ENCODE data around the gene ZNF333. TPM values are rescaled to one million over a fixed set of nuclear protein-coding genes. Genes with fewer than 3 reads are reported as not detected.

ZNF333 gene
- polyA plus RNA-seq, 3 donors: 7.6 to 43.0 (median 9.3) TPM

DNA sequence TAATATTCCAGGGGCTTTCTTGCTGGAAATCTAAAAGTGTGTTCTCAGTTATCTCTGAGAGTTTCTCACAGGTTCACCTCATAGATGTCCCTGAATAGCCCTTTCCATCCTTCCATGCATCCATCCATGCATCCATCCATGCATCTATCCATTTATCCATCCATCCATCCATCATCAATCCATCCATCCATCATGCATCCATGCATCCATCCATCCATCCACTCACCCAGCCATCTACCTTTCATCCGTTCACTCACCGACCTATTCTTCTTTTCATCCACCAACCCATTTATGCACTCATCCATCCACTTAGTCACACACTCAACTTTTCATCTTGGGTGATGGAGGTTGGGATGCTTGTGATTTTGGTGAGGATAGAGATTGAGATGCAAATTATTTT, 7.8 kb upstream of the ZNF333 start:
- H3K79me2 ChIP-seq (ENCODE audit: insufficient read depth, low read length): no peaks in the 10 kb centered on the region
- no peaks in the 10 kb centered on the region for H3K27me3 ChIP-seq (ENCODE audit: control insufficient read depth in 2 of 2, insufficient read depth in 2 of 2, low read length in 2 of 2)
- peaks cover 39 to 46% of the 10 kb centered on the region in 2 donors for H3K4me1 ChIP-seq (ENCODE audit: control insufficient read depth in 1 of 2, insufficient read depth in 2 of 2, low read length in 2 of 2)
- no peak overlapping the region for H3K9ac ChIP-seq (ENCODE audit: insufficient read depth, low read length, poor library complexity, severe bottlenecking)
- TF ChIP-seq, protein P1, sequence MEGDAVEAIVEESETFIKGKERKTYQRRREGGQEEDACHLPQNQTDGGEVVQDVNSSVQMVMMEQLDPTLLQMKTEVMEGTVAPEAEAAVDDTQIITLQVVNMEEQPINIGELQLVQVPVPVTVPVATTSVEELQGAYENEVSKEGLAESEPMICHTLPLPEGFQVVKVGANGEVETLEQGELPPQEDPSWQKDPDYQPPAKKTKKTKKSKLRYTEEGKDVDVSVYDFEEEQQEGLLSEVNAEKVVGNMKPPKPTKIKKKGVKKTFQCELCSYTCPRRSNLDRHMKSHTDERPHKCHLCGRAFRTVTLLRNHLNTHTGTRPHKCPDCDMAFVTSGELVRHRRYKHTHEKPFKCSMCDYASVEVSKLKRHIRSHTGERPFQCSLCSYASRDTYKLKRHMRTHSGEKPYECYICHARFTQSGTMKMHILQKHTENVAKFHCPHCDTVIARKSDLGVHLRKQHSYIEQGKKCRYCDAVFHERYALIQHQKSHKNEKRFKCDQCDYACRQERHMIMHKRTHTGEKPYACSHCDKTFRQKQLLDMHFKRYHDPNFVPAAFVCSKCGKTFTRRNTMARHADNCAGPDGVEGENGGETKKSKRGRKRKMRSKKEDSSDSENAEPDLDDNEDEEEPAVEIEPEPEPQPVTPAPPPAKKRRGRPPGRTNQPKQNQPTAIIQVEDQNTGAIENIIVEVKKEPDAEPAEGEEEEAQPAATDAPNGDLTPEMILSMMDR (IDR thresholded peaks at IDR 0.05): no peak
- no peak overlapping the region for H3K4me2 ChIP-seq (replicated peaks; ENCODE audit: extremely low read depth, low read length, poor library complexity, severe bottlenecking)
- H3K4me3 ChIP-seq (replicated peaks in 1 of 3; ENCODE audit: low read depth in 2 of 3, low read length in 3 of 3): no peak overlapping the region
- no peaks in the 10 kb centered on the region for H4K20me1 ChIP-seq (ENCODE audit: insufficient read depth, low read length)
- H3K36me3 Mint-ChIP-seq: peaks cover 3 to 7% of the 10 kb centered on the region in 2 donors
- no peaks in the 10 kb centered on the region for H3K36me3 ChIP-seq (replicated peaks in 1 of 2; ENCODE audit: control insufficient read depth in 1 of 2, insufficient read depth in 2 of 2, low read length in 2 of 2)
- peak overlapping the region in 1 of 2 donors; percentile 87 for H3K27ac ChIP-seq (ENCODE audit: low read depth in 1 of 2, low read length in 2 of 2)
- H3K4me3 Mint-ChIP-seq: no peak overlapping the region
- H3K27ac Mint-ChIP-seq: peak overlapping the region; percentile 81 to 98 (median 97)
- no peaks in the 10 kb centered on the region for H3K27me3 Mint-ChIP-seq (ENCODE audit: low read depth in 3 of 3)
- no CpG with 5 or more reads among the region's 2 CpGs for WGBS (ENCODE audit: insufficient coverage)
- peaks cover 0 to 4% (median 0%) of the 10 kb centered on the region in 7 donors for H3K9me3 Mint-ChIP-seq
- peaks cover 36% of the 10 kb centered on the region for H3K4me1 Mint-ChIP-seq
- no peak for DNase-seq
- H3K9me3 ChIP-seq (replicated peaks in 1 of 2; ENCODE audit: control insufficient read depth in 1 of 2, insufficient read depth in 1 of 2, low read length in 2 of 2): no peaks in the 10 kb centered on the region
- intact Hi-C loops (cut with micrococcal nuclease): loop anchor here in 1 of 2 donors (10.0 kb wide), 1 partner anchor 67 kb away; no protein-coding TSS in a partner anchor
- H2AFZ ChIP-seq (ENCODE audit: insufficient read depth, low read depth, low read length, poor library complexity, severe bottlenecking): no peak overlapping the region

DNA sequence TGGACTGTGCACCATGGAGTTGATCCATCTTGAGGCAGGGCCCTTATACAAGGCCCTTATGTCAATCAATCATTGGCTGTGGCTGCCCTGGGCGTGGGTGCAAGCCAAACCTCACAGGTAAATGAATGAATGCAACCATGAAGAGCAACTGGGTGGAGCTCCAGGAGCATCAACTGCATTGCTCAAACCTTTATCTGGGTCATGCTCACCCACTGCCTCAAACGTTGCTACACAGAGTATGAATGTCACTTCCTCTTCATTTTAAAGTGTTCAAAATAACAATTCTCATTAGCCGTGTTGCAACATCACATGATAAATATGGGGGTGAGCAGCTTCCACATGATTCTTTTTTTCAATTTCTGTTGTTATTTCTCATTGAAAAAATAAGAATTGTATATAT, 6.4 kb upstream of the ZNF333 start:
- H3K27me3 ChIP-seq (ENCODE audit: control insufficient read depth in 2 of 2, insufficient read depth in 2 of 2, low read length in 2 of 2): no peaks in the 10 kb centered on the region
- no peaks in the 10 kb centered on the region for H4K20me1 ChIP-seq (ENCODE audit: insufficient read depth, low read length)
- H3K27me3 Mint-ChIP-seq (ENCODE audit: low read depth in 3 of 3): no peaks in the 10 kb centered on the region
- H3K9me3 ChIP-seq (replicated peaks in 1 of 2; ENCODE audit: control insufficient read depth in 1 of 2, insufficient read depth in 1 of 2, low read length in 2 of 2): no peaks in the 10 kb centered on the region
- H3K9ac ChIP-seq (ENCODE audit: insufficient read depth, low read length, poor library complexity, severe bottlenecking): no peak overlapping the region
- H3K4me1 Mint-ChIP-seq: peaks cover 36% of the 10 kb centered on the region
- peaks cover 3 to 7% of the 10 kb centered on the region in 2 donors for H3K36me3 Mint-ChIP-seq
- peak overlapping the region; percentile 24 for H3K4me2 ChIP-seq (replicated peaks; ENCODE audit: extremely low read depth, low read length, poor library complexity, severe bottlenecking)
- TF ChIP-seq, protein P1 (IDR thresholded peaks at IDR 0.05): no peak
- no peak overlapping the region for H3K4me3 Mint-ChIP-seq
- peaks cover 38 to 46% of the 10 kb centered on the region in 2 donors for H3K4me1 ChIP-seq (ENCODE audit: control insufficient read depth in 1 of 2, insufficient read depth in 2 of 2, low read length in 2 of 2)
- peaks cover 0 to 4% (median 0%) of the 10 kb centered on the region in 7 donors for H3K9me3 Mint-ChIP-seq
- intact Hi-C loops (cut with micrococcal nuclease): loop anchor here in 1 of 2 donors (10.0 kb wide), 1 partner anchor 69 kb away; no protein-coding TSS in a partner anchor
- DNase-seq: peak; percentile 87 to 94 (median 92)
- H3K27ac Mint-ChIP-seq: peak overlapping the region; percentile 94 to 98 (median 97)
- no peaks in the 10 kb centered on the region for H3K79me2 ChIP-seq (ENCODE audit: insufficient read depth, low read length)
- H3K27ac ChIP-seq (ENCODE audit: low read depth in 1 of 2, low read length in 2 of 2): peak overlapping the region; percentile 79 to 87
- no peaks in the 10 kb centered on the region for H3K36me3 ChIP-seq (replicated peaks in 1 of 2; ENCODE audit: control insufficient read depth in 1 of 2, insufficient read depth in 2 of 2, low read length in 2 of 2)
- no peak overlapping the region for H2AFZ ChIP-seq (ENCODE audit: insufficient read depth, low read depth, low read length, poor library complexity, severe bottlenecking)
- 13% methylated on average over 1 of the region's 3 CpGs for WGBS (ENCODE audit: insufficient coverage)
- no peak overlapping the region for H3K4me3 ChIP-seq (replicated peaks in 1 of 3; ENCODE audit: low read depth in 2 of 3, low read length in 3 of 3)
